HepG2 (cell line): ENCODE measurements around the gene NDE1. TPM values are rescaled to one million over a fixed set of nuclear protein-coding genes. Genes with fewer than 3 reads are reported as not detected.

Source experiments
- ARID4A ChIP-seq: sonication (generic); formaldehyde crosslinking; IDR thresholded peaks from 2 replicates; pipeline ENCODE4 v1.5.0; 2020; ENCODE audit warnings: mild to moderate bottlenecking, missing genetic modification reagents, borderline replicate concordance
- CSRNP1 ChIP-seq: sonication (generic); formaldehyde crosslinking; IDR thresholded peaks from 2 replicates; pipeline ENCODE4 v1.8.1; 2023; ENCODE audit warnings: mild to moderate bottlenecking, missing genetic modification reagents
- ELF1 ChIP-seq: sonication (generic); formaldehyde crosslinking; IDR thresholded peaks from 2 replicates; pipeline ENCODE4 v1.4.0; 2020; ENCODE audit warnings: missing genetic modification reagents
- EZH2 ChIP-seq: conservative IDR thresholded peaks from 2 replicates; pipeline ENCODE4 v1.6.1; 2012; ENCODE audit warnings: mild to moderate bottlenecking, low read depth, low read length, moderate library complexity
- NR2F6 ChIP-seq, 2 experiments: IDR thresholded peaks; 2 replicates each; pipeline ENCODE4 v1.6.1; 2016; ENCODE audit warnings: antibody characterized with exemption in 1 of 2, mild to moderate bottlenecking in 1 of 2
- POLR2AphosphoS2 ChIP-seq: IDR thresholded peaks from 2 replicates; pipeline ENCODE4 v1.6.1; 2011; ENCODE audit warnings: low read depth, low read length, improper control_type of control experiment
- RARA ChIP-seq: IDR thresholded peaks from 2 replicates; pipeline ENCODE4 v1.6.1; 2016; ENCODE audit warnings: missing genetic modification reagents, missing compliant biosample characterization
- RARG ChIP-seq: sonication (generic); formaldehyde crosslinking; IDR thresholded peaks from 2 replicates; pipeline ENCODE4 v1.4.0; 2020; ENCODE audit warnings: low read depth, mild to moderate bottlenecking, missing genetic modification reagents
- RNF2 ChIP-seq: fragments of 450-650 bp; conservative IDR thresholded peaks from 2 replicates; pipeline ENCODE4 v1.6.1; 2016; ENCODE audit warnings: low read depth
- ZFP90 ChIP-seq: sonication (generic); formaldehyde crosslinking; IDR thresholded peaks from 2 replicates; pipeline ENCODE4 v1.8.0; 2022; ENCODE audit warnings: missing genetic modification reagents, mild to moderate bottlenecking, inconsistent platforms, borderline replicate concordance
- ZKSCAN5 ChIP-seq: sonication (generic); formaldehyde crosslinking; IDR thresholded peaks from 2 replicates; pipeline ENCODE4 v1.5.1; 2020; ENCODE audit warnings: mild to moderate bottlenecking, missing genetic modification reagents
- ZNF136 ChIP-seq: sonication (generic); formaldehyde crosslinking; IDR thresholded peaks from 2 replicates; pipeline ENCODE4 v1.8.1; 2022; ENCODE audit warnings: low read depth, mild to moderate bottlenecking, moderate library complexity, missing genetic modification reagents
- ZNF205 ChIP-seq: IDR thresholded peaks from 2 replicates; pipeline ENCODE4 v1.6.1; 2018; ENCODE audit warnings: missing biosample characterization, missing genetic modification reagents
- ZNF296 ChIP-seq: sonication (generic); formaldehyde crosslinking; conservative IDR thresholded peaks from 2 replicates; pipeline ENCODE4 v1.5.0; 2020; ENCODE audit warnings: mild to moderate bottlenecking, missing genetic modification reagents
- ZNF558 ChIP-seq: sonication (generic); formaldehyde crosslinking; IDR thresholded peaks from 2 replicates; pipeline ENCODE4 v1.9.0; 2022; ENCODE audit warnings: mild to moderate bottlenecking, missing genetic modification reagents, borderline replicate concordance
- polyA plus RNA-seq, 8 experiments: library from polyadenylated mRNA; depleted of rRNA in 3 of 8; stranded (reverse) in 7 of 8; unstranded in 1 of 8; fragments of >200 nt; fragmentation: Illumina TruSeq in 4 of 8; extraction: Trizol in 4 of 8; gene quantifications; 2 replicates each; pipeline versions ENCODE4 v1.2.1 to v1.2.3, GENCODE V29; 2011 to 2016; ENCODE audit warnings: low read depth in 4 of 8, missing spikeins in 1 of 8, mixed read lengths in 1 of 8; ENCODE audit not compliant: insufficient read depth in 1 of 8
- total RNA-seq, 5 experiments: library from RNA; depleted of rRNA; stranded (reverse); fragments of >200 nt; fragmentation: Illumina TruSeq; extraction: Trizol; gene quantifications; 2 replicates each; pipeline ENCODE4 v1.2.3, GENCODE V29; 2016; ENCODE audit warnings: low read depth in 1 of 5
- TF ChIP-seq, protein P1 (sequence below): sonication (generic); formaldehyde crosslinking; IDR thresholded peaks from 2 replicates; pipeline ENCODE4 v1.4.0; 2020; ENCODE audit warnings: missing genetic modification reagents

Gene NDE1
- total and polyA plus RNA-seq, 2 of the 13 experiments (the other 11 are each of a cell fraction or from before 2014, with no cell fraction given), result 40.9 to 72.5 TPM

- peak; percentile 90 for TF ChIP-seq CSRNP1
- peak; percentile 99 for TF ChIP-seq RARA (CRISPR knock-in tag)
- peak; percentile 97 for TF ChIP-seq ZFP90
- no peak for TF ChIP-seq ZKSCAN5 (CRISPR knock-in tag)
- TF ChIP-seq NR2F6 (IDR thresholded peaks at IDR 0.05), result peak; percentile 88
- peak; percentile 93 for TF ChIP-seq NR2F6 (CRISPR knock-in tag; IDR thresholded peaks at IDR 0.05)
- TF ChIP-seq POLR2AphosphoS2, result no peak
- no peak for TF ChIP-seq ZNF558
- TF ChIP-seq ZNF296, result no peak
- TF ChIP-seq, protein P1, sequence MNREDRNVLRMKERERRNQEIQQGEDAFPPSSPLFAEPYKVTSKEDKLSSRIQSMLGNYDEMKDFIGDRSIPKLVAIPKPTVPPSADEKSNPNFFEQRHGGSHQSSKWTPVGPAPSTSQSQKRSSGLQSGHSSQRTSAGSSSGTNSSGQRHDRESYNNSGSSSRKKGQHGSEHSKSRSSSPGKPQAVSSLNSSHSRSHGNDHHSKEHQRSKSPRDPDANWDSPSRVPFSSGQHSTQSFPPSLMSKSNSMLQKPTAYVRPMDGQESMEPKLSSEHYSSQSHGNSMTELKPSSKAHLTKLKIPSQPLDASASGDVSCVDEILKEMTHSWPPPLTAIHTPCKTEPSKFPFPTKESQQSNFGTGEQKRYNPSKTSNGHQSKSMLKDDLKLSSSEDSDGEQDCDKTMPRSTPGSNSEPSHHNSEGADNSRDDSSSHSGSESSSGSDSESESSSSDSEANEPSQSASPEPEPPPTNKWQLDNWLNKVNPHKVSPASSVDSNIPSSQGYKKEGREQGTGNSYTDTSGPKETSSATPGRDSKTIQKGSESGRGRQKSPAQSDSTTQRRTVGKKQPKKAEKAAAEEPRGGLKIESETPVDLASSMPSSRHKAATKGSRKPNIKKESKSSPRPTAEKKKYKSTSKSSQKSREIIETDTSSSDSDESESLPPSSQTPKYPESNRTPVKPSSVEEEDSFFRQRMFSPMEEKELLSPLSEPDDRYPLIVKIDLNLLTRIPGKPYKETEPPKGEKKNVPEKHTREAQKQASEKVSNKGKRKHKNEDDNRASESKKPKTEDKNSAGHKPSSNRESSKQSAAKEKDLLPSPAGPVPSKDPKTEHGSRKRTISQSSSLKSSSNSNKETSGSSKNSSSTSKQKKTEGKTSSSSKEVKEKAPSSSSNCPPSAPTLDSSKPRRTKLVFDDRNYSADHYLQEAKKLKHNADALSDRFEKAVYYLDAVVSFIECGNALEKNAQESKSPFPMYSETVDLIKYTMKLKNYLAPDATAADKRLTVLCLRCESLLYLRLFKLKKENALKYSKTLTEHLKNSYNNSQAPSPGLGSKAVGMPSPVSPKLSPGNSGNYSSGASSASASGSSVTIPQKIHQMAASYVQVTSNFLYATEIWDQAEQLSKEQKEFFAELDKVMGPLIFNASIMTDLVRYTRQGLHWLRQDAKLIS (CRISPR knock-in tag), result peak; percentile 86; the same call in 1 of the 2 replicates
- no peak for TF ChIP-seq ZNF136 (CRISPR knock-in tag)
- TF ChIP-seq ZNF205 (CRISPR knock-in tag), result peak; percentile 74; the same call in 1 of the 2 replicates
- TF ChIP-seq ELF1 (CRISPR knock-in tag), result peak; percentile 87
- TF ChIP-seq RNF2, result no peak
- no peak for TF ChIP-seq EZH2
- TF ChIP-seq RARG (CRISPR knock-in tag), result no peak
- peak; percentile 89; the same call in 1 of the 2 replicates for TF ChIP-seq ARID4A (CRISPR knock-in tag)
These were observed 22.6 kb downstream of the NDE1 start (continued) for GRCh38 chr16:15672514-15673167.
